ENCODE data around the gene DNHD1. TPM values are rescaled to one million over a fixed set of nuclear protein-coding genes. Genes with fewer than 3 reads are reported as not detected.

The DNHD1 gene
- total and polyA plus RNA-seq, 2 of the 4 experiments (the other 2 are of a cell fraction): 1.8 to 3.6 TPM

DNA sequence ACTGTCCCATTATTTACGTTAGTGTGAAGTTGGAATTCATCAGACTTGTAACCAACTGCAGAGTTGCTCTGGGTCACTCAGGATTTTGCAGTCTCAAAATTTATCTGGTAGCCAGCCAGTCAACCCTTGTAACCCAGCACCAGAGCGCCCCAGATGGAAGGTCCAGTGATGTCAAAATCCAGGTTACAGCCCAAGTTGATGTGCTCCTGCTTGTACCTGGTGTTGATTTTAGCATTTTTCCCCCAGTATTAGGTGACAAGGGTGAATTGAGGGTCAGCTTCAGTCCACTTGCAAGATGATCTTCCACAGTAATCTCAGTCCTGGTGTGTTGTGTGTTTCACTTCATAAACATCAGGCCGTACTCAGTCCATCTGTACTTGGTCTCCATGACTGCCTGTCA is 8.3 kb upstream of the DNHD1 start:
- ChIA-PET POLR2A (ENCODE audit: unreplicated experiment) (no interaction called here), CTCF (interaction anchor here (1.0 to 1.3 kb wide), 2 partner anchors 17 to 104 kb away, joined by 3 read pairs; no protein-coding TSS in a partner anchor)
- no peak overlapping the region for H4K5ac ChIP-seq (ENCODE audit: low read depth, low read length)
- WGBS, 2 experiments (ENCODE audit: extremely low coverage in 2 of 2, insufficient read length in 1 of 2): 100% methylated on average over 1 of the region's 3 CpGs; no CpG with 5 or more reads in 1 of the 2 experiments
- H4K91ac ChIP-seq (ENCODE audit: insufficient read depth, low read depth, low read length): no peak overlapping the region
- ATAC-seq (ENCODE audit: low read depth) (no peak), DNase-seq (no peak)
- no peak overlapping the region for H3K4me3 ChIP-seq (ENCODE audit: insufficient read depth, low read depth, low read length)
- H3K23ac ChIP-seq (ENCODE audit: low read depth, low read length): no peak overlapping the region
- H3K56ac ChIP-seq (ENCODE audit: extremely low read depth, insufficient read depth, low read length): no peak overlapping the region
- H3K18ac ChIP-seq (ENCODE audit: low read depth, low read length): no peak overlapping the region
- no peak overlapping the region for H3K14ac ChIP-seq (replicated peaks; ENCODE audit: low read depth, low read length)
- H3K4me1 ChIP-seq (ENCODE audit: control insufficient read depth, insufficient read depth, low read length): no peaks in the 10 kb centered on the region
- no peaks in the 10 kb centered on the region for H3K27me3 ChIP-seq (ENCODE audit: control insufficient read depth, insufficient read depth, low read length)
- H2BK15ac ChIP-seq (ENCODE audit: low read depth, low read length): no peak overlapping the region
- no peak overlapping the region for H2BK5ac ChIP-seq (ENCODE audit: low read depth, low read length, poor library complexity, severe bottlenecking)
- H3K79me1 ChIP-seq (ENCODE audit: low read depth in 1 of 2, low read length in 2 of 2): peaks cover 17 to 20% of the 10 kb centered on the region in 2 experiments
- in situ Hi-C loops (cut with MboI; ENCODE audit: low sequenced_read_pairs) (no loop called here), intact Hi-C loops (cut with micrococcal nuclease) (no loop called here), dilution Hi-C loops (cut with HindIII; ENCODE audit: low sequenced_read_pairs, unreplicated experiment) (no loop called here)
- no peak overlapping the region for H3K9ac ChIP-seq (ENCODE audit: low read depth, low read length)
- no TSS peak for BruUV-seq (replicated peaks)
- no peaks in the 10 kb centered on the region for H3K9me3 ChIP-seq (ENCODE audit: control insufficient read depth, insufficient read depth, low read length)
- H3K36me3 ChIP-seq (ENCODE audit: control insufficient read depth, insufficient read depth, low read length): peaks cover 10% of the 10 kb centered on the region
- H2AK9ac ChIP-seq (replicated peaks; ENCODE audit: low read depth, low read length, poor library complexity): no peak overlapping the region
- H2BK120ac ChIP-seq (ENCODE audit: low read depth, low read length): no peak overlapping the region
- no peak overlapping the region for H3K4me2 ChIP-seq (ENCODE audit: low read depth, low read length)
- H3K4ac ChIP-seq (ENCODE audit: low read depth, low read length): no peak overlapping the region
- H2AK5ac ChIP-seq (ENCODE audit: low read depth, low read length): no peak overlapping the region
- no peak overlapping the region for H2BK20ac ChIP-seq (ENCODE audit: low read depth, low read length)
- H4K20me1 ChIP-seq (ENCODE audit: insufficient read depth, low read length): no peaks in the 10 kb centered on the region
- H3K9me1 ChIP-seq (ENCODE audit: insufficient read depth, low read length): no peaks in the 10 kb centered on the region; the same call in 1 of the 2 replicates
- no peak overlapping the region for H2AFZ ChIP-seq (replicated peaks; ENCODE audit: low read length, poor library complexity)
- TF ChIP-seq, protein P1, sequence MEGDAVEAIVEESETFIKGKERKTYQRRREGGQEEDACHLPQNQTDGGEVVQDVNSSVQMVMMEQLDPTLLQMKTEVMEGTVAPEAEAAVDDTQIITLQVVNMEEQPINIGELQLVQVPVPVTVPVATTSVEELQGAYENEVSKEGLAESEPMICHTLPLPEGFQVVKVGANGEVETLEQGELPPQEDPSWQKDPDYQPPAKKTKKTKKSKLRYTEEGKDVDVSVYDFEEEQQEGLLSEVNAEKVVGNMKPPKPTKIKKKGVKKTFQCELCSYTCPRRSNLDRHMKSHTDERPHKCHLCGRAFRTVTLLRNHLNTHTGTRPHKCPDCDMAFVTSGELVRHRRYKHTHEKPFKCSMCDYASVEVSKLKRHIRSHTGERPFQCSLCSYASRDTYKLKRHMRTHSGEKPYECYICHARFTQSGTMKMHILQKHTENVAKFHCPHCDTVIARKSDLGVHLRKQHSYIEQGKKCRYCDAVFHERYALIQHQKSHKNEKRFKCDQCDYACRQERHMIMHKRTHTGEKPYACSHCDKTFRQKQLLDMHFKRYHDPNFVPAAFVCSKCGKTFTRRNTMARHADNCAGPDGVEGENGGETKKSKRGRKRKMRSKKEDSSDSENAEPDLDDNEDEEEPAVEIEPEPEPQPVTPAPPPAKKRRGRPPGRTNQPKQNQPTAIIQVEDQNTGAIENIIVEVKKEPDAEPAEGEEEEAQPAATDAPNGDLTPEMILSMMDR (conservative IDR thresholded peaks at IDR 0.05; ENCODE audit: low read depth, low read length): no peak
- TF ChIP-seq MAFK (IDR thresholded peaks at IDR 0.05; ENCODE audit: low read depth, low read length) (no peak), RAD21 (IDR thresholded peaks at IDR 0.05; ENCODE audit: low read length) (no peak), SMC3 (IDR thresholded peaks at IDR 0.05; ENCODE audit: low read depth, low read length) (no peak), MAZ (IDR thresholded peaks at IDR 0.05; ENCODE audit: borderline replicate concordance, low read depth, low read length) (no peak), BHLHE40 (IDR thresholded peaks at IDR 0.05; ENCODE audit: low read depth, low read length) (no peak), NFE2L2 (IDR thresholded peaks at IDR 0.05; ENCODE audit: low read depth, low read length) (no peak), CEBPB (IDR thresholded peaks at IDR 0.05; ENCODE audit: low read depth, low read length) (no peak), MXI1 (IDR thresholded peaks at IDR 0.05; ENCODE audit: borderline replicate concordance, low read depth, low read length) (no peak), RFX5 (IDR thresholded peaks at IDR 0.05; ENCODE audit: low read depth, low read length) (no peak), FOS (IDR thresholded peaks at IDR 0.05; ENCODE audit: low read depth, low read length) (no peak)
- TF ChIP-seq, protein P2, sequence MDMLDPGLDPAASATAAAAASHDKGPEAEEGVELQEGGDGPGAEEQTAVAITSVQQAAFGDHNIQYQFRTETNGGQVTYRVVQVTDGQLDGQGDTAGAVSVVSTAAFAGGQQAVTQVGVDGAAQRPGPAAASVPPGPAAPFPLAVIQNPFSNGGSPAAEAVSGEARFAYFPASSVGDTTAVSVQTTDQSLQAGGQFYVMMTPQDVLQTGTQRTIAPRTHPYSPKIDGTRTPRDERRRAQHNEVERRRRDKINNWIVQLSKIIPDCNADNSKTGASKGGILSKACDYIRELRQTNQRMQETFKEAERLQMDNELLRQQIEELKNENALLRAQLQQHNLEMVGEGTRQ (IDR thresholded peaks at IDR 0.05; ENCODE audit: low read depth, low read length): no peak
- TF ChIP-seq, protein P3, sequence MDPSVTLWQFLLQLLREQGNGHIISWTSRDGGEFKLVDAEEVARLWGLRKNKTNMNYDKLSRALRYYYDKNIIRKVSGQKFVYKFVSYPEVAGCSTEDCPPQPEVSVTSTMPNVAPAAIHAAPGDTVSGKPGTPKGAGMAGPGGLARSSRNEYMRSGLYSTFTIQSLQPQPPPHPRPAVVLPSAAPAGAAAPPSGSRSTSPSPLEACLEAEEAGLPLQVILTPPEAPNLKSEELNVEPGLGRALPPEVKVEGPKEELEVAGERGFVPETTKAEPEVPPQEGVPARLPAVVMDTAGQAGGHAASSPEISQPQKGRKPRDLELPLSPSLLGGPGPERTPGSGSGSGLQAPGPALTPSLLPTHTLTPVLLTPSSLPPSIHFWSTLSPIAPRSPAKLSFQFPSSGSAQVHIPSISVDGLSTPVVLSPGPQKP (IDR thresholded peaks at IDR 0.05; ENCODE audit: borderline replicate concordance, low read depth, low read length): no peak
- H3K27ac ChIP-seq (ENCODE audit: insufficient read depth, low read length): no peak overlapping the region
- no peak overlapping the region for H4K8ac ChIP-seq (ENCODE audit: low read depth in 2 of 2, low read length in 2 of 2)
